ENCODE results near the gene METRN.
"Not testable (repeated sequence)": the region's sequence is repeated elsewhere in the genome, so short reads cannot be mapped to it uniquely, and the experiment has no call there.

METRN gene

DNA sequence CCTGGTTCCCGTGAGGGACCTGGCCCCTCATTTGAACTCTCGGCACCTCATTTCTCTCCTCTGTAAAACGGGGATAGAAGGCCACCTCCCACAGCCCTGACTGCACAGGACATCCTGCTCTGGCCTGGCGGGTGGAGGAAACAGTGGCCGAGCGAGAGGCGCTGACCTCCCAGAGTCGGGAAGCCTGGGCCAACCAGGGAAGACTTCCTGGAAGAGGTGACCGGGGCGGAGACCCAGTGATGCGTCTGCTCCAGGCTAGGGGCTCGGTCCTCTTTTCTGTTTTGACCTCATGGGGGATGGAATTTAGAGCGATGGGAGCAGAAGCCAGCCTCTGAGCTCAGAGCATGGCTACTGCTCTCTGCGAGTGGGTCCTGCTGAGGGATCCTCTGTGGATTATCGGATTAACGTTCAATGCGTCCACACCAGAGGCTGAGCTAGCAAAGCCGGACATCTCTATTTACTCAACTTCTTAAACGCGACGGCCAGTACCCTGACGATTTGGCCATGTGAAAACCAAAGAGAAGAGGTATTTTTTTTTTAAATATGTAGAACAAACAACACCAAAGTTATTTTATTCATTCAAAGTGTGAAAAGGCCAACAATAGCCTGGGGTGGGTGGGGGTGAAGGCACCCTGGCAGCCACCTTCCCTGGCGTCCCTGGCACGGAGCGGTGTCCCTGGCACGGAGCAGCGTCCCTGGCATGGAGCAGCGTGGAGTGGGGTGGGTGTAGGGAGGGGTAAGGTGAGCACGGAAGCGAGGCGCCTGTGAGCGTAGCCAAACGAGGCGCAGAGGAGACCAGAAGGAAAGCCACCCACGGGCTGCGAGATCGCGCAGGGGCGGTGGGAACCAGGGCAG, 36.5 kb downstream of the METRN start:
- DNase-seq, result peak in 14 of 56 donors; percentile 2 to 42 (median 26)

DNA sequence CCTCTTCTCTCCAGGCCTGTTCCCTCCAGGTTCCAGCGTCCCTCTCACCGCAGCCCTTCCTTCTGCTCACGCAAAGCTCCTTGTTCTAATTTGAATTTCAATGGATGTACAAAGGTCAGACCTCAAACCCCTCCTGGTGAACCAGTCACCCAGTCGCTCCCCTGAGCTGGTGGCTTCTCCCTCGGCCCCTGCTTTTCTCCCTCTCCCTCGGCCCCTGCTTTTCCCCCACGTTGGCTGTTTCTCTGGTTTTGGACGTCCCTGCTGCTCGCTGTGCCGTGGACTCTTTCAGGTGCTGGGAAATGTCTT, 37.0 kb downstream of the METRN start:
- no peak for DNase-seq

DNA sequence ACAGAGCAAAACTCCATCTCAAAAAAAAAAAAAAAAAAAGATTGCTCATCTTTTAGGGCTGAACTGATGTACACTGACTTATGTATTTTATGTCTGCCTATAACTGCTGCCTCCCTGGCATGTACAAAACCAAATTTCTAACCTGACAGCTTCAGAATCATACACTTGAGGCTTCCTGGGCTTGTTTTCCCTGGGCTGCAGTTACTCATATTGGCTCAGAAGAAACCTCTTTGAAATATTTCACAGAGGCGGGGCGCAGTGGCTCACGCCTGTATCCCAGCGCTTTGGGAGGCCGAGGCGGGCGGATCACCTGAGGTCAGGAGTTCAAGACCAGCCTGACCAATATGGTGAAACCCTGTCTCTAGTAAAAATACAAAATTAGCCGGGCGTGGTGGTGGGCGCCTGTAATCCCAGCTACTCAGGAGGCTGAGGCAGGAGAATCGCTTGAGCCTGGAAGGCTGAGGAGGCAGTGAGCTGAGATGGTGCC, 39.2 kb downstream of the METRN start:
- DNase-seq, result not testable (repeated sequence)

DNA sequence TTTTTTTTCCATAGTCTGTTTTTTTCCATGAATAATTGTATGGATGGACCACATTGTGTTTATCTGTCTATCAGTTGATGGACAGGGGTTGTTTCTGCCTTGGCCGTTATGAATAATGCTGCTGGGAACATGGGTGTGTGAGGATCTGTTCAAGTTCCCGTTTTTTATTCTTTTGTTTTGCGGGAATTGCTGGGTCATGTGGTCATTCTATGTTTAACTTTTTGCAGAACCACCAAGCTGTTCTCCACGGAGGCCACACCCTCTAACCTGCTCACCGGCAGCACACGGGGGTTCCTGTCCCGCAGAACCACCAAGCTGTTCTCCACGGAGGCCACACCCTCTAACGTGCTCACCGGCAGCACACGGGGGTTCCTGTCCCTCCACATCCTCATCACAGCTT, 39.7 kb downstream of the METRN start:
- DNase-seq, result peak in 1 of 56 donors; percentile 4

DNA sequence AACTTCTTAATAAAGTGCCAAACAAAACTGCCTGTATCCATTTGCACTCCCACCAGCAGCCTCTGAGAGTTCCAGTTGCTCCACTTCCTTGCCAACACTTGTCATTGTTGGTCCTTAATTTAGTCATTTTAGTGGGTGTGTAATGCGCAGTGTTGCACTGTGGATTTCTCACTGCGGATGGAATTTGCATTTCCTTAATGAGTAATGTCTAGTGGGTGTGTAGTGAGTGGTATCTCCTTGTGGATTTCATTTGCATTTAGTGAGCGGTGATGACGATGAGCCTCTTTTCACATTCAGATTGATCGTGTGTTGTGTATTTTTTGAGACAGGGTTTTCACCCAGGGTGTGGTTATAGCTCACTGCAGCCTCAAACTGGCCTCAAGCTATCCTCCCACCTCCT, 41.5 kb downstream of the METRN start:
- no peak for DNase-seq

DNA sequence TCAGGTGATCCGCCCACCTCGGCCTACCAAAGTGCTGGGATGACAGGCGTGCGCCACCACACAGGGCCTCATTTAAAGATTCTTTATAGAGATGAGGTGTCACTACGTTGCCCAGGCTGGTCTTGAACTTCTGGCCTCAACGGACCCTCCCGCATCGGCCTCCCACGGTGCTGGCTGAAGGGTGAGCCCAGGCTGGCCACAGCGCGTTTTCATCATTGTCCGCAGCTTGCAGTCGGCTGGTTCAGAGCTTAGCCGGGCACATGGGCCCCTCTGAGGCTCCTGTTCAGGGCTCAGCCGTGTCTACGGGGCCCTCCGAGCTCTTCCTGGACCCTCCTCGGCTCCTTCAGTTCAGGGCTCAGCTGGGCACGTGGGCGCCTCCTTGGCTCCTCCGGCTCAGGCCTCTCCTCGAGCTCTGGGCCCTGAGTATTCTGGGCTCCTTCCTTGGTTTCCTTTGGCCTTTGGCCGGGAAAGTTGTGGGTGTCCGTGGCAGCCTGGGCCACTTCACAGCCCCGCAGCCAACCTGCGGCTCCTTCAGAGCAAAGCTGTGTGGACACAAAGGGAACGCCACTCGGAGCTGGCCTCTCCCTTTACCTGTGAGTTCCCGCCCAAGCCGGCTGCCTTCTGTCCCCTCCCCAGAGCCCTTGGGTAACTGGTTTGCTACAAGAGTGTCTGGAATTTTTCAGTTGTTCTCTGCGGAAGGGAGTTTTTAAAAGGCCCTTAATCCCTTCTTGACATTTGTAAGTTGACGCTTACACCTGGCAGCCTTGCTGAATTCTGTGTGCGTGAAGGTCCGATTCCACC, 44.4 kb downstream of the METRN start:
- DNase-seq, result no peak

DNA sequence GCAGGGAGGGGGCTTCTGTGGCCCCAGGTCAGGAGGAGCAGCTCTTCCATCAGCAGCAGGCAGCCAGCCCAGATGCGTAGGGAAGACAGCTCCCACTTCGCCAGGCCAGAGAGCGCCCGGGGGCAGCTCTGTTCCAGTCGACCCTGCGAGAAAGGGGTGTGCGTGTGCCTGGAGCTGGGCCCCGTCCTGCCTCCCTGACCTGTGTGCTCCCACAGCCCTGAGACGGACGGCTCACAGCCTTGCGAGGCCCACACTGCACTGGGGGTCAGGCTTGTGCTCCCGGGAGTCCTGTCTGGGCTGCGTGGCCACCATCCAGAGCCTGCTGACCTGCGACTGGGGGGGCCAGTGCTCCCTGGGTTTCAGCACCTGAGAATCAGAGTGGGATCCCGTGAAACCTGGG, 45.1 kb downstream of the METRN start:
- DNase-seq, result no peak

DNA sequence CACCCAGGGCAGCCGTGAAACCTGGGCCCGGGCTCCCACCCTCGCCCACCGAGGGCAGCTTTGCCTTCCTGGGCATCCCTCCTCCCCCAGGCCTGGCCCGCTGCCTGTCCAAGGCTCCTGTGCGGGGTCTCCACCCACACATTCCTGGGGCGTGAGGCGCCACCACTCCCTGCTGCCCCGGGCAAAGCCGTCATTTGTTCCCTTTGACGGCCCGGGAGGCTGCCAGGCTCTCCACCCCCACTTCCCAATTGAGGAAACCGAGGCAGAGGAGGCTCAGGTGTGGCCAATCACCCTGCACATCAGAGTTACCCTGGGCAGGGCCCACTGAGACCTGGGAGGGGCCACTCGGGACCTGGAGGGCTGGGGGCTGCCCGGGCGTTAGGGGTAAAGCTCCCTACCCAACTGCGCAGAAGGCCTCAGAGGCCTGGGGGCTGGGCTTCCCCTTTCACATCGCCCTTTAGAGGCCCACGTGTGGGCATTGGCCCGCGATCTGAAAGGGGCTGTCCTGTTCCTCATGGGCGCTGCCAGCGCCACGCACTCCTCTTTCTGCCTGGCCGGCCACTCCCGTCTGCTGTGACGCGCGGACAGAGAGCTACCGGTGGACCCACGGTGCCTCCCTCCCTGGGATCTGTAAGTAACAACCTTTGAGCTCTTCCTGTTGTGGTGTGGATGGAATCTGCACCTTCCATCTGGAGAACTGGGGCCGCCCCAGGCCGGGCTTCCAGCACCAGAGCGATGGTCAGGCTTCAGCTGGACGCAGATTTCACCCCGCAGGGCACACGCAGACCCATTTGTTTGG, 45.8 kb downstream of the METRN start, which contains the start of gene MSLN:
Gene MSLN, plus strand, starts transcription at position 190 of the 799 bp plus-strand sequence. CDS start 1,947 bp downstream, outside the sequence.
- no peak for DNase-seq

DNA sequence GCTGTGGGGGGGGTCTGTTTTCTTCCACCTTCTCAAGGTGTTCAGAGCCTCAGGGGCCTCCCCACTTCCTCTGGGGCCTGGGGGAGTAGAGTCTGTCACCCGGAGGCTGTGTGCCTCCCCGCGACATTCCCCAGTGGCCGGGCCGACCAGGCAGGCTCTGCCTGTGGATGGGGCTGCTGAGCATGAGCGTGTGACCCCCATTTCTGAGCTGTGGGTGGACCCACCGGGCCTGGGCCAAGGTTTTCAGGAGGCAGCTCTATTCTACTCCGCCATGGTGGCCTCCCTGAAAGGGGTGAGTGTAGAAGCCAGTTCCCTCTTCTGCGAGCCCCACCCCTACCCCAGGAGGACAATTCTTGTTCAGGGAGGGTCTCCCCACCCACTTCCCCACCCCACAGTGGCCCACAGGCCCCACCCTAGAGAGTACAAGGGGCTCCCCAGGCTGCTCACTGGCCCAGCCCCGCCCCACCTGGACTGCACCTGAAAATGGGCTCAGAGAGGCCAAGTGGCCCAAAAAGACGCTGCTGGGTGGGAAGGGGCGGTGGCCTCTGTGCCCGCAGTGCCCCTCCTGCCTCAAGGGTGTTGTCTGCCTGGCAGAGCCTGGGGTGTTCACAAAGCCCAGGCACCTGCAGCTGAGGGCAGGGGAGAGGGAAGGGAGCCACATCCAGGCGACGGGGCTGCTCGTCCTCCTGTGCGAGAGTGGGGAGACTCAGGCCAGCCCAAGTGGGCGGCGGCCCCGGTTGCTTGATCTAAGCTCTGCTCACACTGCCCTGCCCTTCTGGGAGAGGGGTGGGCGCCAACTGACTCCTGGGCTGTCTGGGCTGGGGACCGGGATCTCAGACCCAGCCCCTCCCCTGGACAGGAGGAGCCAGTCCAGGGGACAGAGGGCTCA, 47.0 kb downstream of the METRN start:
- no peak for DNase-seq

DNA sequence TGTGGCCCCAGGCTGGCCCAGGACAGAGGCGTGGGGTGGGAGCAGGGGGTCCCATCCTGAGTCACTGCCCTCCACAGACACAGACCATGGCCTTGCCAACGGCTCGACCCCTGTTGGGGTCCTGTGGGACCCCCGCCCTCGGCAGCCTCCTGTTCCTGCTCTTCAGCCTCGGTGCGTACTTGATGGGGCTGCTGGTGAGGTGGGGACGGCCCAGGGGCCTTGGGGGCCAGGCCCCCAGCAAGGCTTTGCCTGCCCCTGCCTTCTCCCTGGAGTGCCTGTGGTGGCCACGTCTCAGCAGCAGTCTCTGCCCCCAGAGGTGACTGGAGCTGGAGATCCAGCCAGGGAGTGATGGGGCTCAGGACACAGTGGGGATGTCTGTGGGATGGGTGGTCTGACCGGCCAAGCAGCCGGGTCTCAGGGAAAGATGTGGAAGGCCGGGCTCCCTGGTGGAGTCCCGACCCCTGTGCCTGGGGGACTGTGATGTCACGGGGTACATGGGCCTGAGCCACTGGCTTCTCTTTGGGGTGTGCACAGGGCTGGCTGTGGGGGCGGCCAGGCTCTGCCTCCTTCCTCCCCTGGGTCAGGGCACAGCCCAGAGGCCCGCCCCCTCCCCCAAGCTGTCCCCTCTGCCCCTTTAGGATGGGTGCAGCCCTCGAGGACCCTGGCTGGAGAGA, 47.8 kb downstream of the METRN start:
- DNase-seq, result no peak

DNA sequence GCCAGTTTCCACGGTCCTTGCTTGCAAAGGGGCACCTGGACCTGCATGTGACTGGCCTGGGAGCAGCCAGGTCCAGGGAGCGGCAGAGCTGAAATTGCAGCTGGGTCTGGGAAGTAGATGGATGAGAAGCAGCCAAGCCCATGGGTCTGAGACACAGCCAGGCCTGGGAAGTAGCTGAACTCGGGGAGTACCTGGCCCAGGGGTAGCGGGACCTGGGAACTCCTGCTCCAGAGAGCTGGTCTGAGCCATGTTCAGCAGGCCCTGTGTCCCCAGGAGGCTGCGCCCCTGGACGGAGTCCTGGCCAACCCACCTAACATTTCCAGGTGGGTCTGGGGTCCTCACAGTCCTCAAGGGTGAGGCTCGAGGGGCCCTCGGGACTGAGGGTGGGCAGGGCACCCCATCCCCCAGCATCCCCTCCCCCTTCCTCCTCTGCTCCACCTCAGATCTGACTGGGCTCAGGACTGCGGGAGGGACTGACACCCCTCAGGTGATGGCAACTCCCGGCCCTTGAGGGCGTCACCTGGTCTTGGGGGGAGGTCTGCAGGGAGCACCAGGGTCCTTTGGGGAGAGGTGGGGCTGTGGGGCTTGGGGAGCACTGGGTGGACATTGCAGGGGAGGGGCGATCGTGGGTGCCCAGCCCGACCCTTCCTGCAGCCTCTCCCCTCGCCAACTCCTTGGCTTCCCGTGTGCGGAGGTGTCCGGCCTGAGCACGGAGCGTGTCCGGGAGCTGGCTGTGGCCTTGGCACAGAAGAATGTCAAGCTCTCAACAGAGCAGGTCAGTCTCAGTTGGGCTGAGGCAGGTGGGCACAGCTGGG, 48.7 kb downstream of the METRN start:
- DNase-seq, result no peak

DNA sequence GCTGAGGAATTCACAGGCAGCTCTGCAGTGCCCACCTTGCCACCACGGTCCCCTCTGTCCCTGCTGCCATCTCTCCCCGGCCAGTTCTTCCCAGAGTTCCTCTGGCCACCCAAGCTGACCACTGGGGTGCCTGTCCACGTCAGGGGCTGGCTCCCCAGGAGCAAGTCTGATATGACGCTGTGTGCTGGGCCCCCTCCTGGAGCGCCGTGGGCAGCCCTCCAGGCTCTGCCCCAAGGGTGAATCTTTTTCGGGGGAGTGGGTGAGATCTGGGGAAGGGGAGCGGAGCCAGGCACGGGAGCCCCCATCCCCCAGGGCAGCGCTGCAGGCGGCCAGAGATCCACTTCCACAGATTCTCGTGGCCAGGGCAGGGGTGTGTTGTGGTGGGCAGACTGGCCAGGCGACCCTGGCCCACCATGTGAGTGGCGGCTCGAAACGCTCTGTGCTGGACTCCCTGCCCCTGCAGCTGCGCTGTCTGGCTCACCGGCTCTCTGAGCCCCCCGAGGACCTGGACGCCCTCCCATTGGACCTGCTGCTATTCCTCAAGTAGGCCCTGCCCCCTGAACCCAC, 49.3 kb downstream of the METRN start:
- DNase-seq, result no peak

DNA sequence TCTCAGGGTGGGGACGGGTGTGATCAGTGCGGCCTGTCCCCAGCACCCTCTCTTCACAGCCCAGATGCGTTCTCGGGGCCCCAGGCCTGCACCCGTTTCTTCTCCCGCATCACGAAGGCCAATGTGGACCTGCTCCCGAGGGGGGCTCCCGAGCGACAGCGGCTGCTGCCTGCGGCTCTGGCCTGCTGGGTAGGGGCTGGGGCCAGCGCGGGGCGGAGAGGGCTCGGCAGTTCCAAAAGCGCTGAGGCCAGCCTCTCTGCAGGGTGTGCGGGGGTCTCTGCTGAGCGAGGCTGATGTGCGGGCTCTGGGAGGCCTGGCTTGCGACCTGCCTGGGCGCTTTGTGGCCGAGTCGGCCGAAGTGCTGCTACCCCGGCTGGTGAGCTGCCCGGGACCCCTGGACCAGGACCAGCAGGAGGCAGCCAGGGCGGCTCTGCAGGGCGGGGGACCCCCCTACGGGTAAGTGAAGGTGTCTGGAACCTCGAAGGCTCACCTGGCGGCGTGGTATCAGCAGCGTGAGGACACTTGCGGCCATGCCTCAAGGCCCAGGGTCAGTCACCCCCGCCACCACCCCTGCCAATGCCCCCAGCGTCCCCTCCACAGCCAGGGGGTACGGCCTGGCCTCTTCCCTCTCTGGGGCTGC, 50.0 kb downstream of the METRN start:
- DNase-seq, result no peak

DNA sequence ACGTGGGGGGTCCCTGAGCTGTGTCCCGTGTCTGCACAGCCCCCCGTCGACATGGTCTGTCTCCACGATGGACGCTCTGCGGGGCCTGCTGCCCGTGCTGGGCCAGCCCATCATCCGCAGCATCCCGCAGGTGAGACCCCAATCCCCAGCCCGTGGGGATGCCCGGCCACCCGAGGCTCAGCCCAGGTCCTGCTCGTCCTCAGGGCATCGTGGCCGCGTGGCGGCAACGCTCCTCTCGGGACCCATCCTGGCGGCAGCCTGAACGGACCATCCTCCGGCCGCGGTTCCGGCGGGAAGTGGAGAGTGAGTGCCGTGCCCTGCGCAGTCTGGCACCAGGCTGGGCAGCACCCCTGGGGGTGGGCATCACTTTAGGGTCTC, 50.6 kb downstream of the METRN start:
- DNase-seq, result no peak

DNA sequence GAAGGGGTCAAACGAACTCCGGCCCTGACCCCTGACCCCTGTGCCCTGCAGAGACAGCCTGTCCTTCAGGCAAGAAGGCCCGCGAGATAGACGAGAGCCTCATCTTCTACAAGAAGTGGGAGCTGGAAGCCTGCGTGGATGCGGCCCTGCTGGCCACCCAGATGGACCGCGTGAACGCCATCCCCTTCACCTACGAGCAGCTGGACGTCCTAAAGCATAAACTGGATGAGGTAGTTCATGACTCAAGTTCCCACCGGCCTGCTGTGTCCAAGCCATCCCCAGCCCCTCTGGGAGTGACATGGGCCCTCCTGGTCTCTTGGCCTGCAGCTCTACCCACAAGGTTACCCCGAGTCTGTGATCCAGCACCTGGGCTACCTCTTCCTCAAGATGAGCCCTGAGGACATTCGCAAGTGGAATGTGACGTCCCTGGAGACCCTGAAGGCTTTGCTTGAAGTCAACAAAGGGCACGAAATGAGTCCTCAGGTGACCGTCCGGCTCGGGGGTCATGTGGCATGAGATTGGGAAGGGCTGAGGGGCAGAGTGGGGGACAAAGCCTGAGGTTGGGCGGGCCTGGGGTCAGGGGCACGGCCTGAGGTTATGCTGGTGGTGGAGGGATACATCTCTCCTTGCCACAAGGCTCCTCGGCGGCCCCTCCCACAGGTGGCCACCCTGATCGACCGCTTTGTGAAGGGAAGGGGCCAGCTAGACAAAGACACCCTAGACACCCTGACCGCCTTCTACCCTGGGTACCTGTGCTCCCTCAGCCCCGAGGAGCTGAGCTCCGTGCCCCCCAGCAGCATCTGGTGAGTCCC, 51.3 kb downstream of the METRN start:
- no peak for DNase-seq

DNA sequence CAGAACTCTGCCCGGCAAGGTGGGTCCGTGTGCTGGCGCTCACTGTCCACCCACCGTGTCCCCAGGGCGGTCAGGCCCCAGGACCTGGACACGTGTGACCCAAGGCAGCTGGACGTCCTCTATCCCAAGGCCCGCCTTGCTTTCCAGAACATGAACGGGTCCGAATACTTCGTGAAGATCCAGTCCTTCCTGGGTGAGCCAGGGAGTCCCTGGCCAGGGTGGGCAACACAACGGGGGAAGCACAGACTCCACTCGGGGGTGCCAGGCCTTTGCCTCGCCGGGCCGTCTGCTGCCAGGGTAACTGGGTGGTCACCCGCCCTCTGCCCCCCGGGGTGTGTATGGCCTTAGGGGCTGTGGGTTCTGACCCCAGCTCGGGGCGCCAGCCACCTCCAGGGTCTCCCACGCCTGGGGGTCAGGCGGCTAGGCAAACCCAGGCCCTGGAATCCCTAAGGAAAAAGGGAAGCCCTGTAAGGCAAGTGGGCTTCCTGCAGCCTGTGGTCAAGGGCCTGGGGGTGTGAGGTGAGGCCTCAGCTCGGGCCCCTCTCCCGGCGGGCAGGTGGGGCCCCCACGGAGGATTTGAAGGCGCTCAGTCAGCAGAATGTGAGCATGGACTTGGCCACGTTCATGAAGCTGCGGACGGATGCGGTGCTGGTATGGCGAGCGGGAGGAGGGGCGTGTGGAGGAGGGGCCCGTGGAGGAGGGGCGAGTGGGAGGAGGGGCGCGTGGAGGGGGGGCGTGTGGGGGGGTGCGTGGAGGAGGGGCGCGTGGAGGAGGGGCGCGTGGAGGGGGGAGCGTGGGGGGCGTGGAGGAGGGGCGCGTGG, 52.1 kb downstream of the METRN start:
- no peak for DNase-seq

Measured in amygdala (tissue), 56 donors.